WI38 (cell line): ENCODE results near the gene PRDX5.

Experiments used
- H3K4me3 ChIP-seq: 2 replicates; pipeline ENCODE4 v1.5.1; 2011; ENCODE audit warnings: low read depth, mild to moderate bottlenecking, control low read depth, low read length
- CTCF ChIP-seq: IDR thresholded peaks from 2 replicates; pipeline ENCODE4 v1.5.1; 2012; ENCODE audit warnings: low read depth, mild to moderate bottlenecking, control low read depth, low read length

The PRDX5 gene

GRCh38 chr11:64338716-64339115, 20.8 kb downstream of the PRDX5 start:
- no peak for TF ChIP-seq CTCF
- H3K4me3 ChIP-seq, result no peak overlapping the region

- H3K4me3 ChIP-seq, result no peak overlapping the region
- no peak for TF ChIP-seq CTCF
Observed at GRCh38 chr11:64339286-64339685, 21.4 kb downstream of the PRDX5 start.

- TF ChIP-seq CTCF, result no peak
- H3K4me3 ChIP-seq, result no peak within 1 kb of the TSS
Observed at GRCh38 chr11:64339754-64340408, 22.0 kb downstream of the PRDX5 start, which contains the start of gene CCDC88B. Gene CCDC88B (plus strand): TSS chr11:64340204. CDS start chr11:64340267, 63 bp downstream.

GRCh38 chr11:64340671-64341335, 22.9 kb downstream of the PRDX5 start:
- no peak for TF ChIP-seq CTCF
- no peak overlapping the region for H3K4me3 ChIP-seq

- no peak overlapping the region for H3K4me3 ChIP-seq
- no peak for TF ChIP-seq CTCF
Observed at GRCh38 chr11:64341429-64341828, 23.5 kb downstream of the PRDX5 start.

- peak; percentile 51 for TF ChIP-seq CTCF
Observed at GRCh38 chr11:64341851-64342791, 24.2 kb downstream of the PRDX5 start.

More at GRCh38 chr11:64341851-64342791, 24.2 kb downstream of the PRDX5 start:
- H3K4me3 ChIP-seq, result peak overlapping the region; percentile 48
